HUES48 (cell line): ENCODE measurements around the gene CACNA1H.

ENCODE experiments used
- H3K27ac ChIP-seq: one replicate; pipeline ENCODE4 v1.7.0; 2013; ENCODE audit warnings: low read depth, low read length, inconsistent platforms
- H3K27me3 ChIP-seq: 2 replicates; pipeline ENCODE4 v1.6.1; 2013; ENCODE audit warnings: mild to moderate bottlenecking, low read length; ENCODE audit not compliant: control insufficient read depth, insufficient read depth
- H3K36me3 ChIP-seq: 2 replicates; pipeline ENCODE4 v1.6.1; 2013; ENCODE audit warnings: low read length; ENCODE audit not compliant: control insufficient read depth, insufficient read depth
- H3K4me1 ChIP-seq: 2 replicates; pipeline ENCODE4 v1.6.1; 2013; ENCODE audit warnings: mild to moderate bottlenecking, low read length; ENCODE audit not compliant: control insufficient read depth, insufficient read depth
- H3K4me3 ChIP-seq: 2 replicates; pipeline ENCODE4 v1.5.1; 2013; ENCODE audit warnings: mild to moderate bottlenecking, low read depth, low read length
- H3K9ac ChIP-seq: 2 replicates; pipeline ENCODE4 v1.6.1; 2013; ENCODE audit warnings: mild to moderate bottlenecking, low read depth, low read length, moderate library complexity
- H3K9me3 ChIP-seq: 2 replicates; pipeline ENCODE4 v1.6.1; 2013; ENCODE audit warnings: low read length; ENCODE audit not compliant: control insufficient read depth, insufficient read depth

CACNA1H gene

GRCh38 chr16:1153480-1154160 is 714 bp downstream of the CACNA1H start:
- Histone ChIP-seq H3K27me3 (no peaks in the 10 kb centered on the region), H3K9me3 (no peaks in the 10 kb centered on the region), H3K36me3 (no peaks in the 10 kb centered on the region), H3K27ac (no peak overlapping the region), H3K4me1 (peaks cover 5% of the 10 kb centered on the region; the same call in 1 of the 2 replicates), H3K9ac (no peak overlapping the region; the same call in 1 of the 2 replicates), H3K4me3 (peak overlapping the region; percentile 64; the same call in 1 of the 2 replicates)

- no peak overlapping the region for H3K27ac ChIP-seq
- H3K4me1 ChIP-seq = peaks cover 5% of the 10 kb centered on the region; the same call in 1 of the 2 replicates
- H3K36me3 ChIP-seq = no peaks in the 10 kb centered on the region
- no peaks in the 10 kb centered on the region for H3K9me3 ChIP-seq
- peak overlapping the region; percentile 36; the same call in 1 of the 2 replicates for H3K4me3 ChIP-seq
- H3K27me3 ChIP-seq = no peaks in the 10 kb centered on the region
- no peak overlapping the region for H3K9ac ChIP-seq
Observed at GRCh38 chr16:1154291-1154886, 1.5 kb downstream of the CACNA1H start.

- H3K4me1 ChIP-seq = peaks cover 8% of the 10 kb centered on the region; the same call in 1 of the 2 replicates
- no peaks in the 10 kb centered on the region for H3K27me3 ChIP-seq
- 0 out of 2 replicates have a peak, but pooled peaks cover under 1% of the 10 kb centered on the region for H3K36me3 ChIP-seq
- H3K4me3 ChIP-seq = no peak overlapping the region; the same call in 1 of the 2 replicates
- H3K9me3 ChIP-seq = no peaks in the 10 kb centered on the region
- H3K27ac ChIP-seq = no peak overlapping the region
- H3K9ac ChIP-seq = no peak overlapping the region
Observed at GRCh38 chr16:1154887-1155331, 2.0 kb downstream of the CACNA1H start.

DNA sequence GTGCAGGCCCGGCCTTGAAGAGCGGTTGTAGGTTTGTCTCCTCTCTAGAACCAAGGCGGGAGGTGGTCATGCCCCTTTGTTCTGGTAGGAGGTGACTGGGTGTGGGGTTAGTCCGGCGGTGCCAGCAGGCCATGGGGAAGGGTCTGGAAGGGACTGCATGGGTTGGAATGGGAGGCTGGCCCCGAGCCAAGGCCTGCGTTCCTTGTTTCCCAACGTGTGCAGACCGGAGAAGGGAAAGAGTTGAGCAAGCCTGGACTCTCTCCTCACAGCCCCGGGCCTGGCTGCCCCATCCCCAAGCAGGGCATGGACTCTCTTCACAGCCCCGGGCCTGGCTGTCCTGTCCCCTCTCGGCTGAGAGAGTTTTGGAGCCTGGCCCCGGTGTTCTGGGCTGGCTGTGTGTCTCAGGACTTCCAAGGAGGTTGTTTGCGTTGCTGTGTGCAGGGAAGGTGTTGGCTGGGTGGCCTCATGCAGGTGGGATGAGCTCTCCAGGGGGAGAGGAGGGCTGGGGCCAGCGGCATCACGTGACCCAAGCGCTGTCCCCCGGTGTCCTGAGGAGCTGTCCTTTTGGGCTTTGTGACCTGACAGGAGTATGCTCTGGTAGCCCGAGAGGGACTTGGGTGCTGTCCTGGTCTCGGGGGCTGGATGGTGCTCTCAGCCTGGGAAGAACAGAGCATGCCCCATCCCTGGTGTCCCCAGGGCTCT is 2.6 kb downstream of the CACNA1H start:
- Histone ChIP-seq H3K27me3 (no peaks in the 10 kb centered on the region), H3K9ac (no peak overlapping the region), H3K4me3 (no peak overlapping the region), H3K36me3 (0 out of 2 replicates have a peak, but pooled peaks cover 2% of the 10 kb centered on the region), H3K4me1 (peaks cover 8% of the 10 kb centered on the region; the same call in 1 of the 2 replicates), H3K9me3 (no peaks in the 10 kb centered on the region), H3K27ac (no peak overlapping the region)

DNA sequence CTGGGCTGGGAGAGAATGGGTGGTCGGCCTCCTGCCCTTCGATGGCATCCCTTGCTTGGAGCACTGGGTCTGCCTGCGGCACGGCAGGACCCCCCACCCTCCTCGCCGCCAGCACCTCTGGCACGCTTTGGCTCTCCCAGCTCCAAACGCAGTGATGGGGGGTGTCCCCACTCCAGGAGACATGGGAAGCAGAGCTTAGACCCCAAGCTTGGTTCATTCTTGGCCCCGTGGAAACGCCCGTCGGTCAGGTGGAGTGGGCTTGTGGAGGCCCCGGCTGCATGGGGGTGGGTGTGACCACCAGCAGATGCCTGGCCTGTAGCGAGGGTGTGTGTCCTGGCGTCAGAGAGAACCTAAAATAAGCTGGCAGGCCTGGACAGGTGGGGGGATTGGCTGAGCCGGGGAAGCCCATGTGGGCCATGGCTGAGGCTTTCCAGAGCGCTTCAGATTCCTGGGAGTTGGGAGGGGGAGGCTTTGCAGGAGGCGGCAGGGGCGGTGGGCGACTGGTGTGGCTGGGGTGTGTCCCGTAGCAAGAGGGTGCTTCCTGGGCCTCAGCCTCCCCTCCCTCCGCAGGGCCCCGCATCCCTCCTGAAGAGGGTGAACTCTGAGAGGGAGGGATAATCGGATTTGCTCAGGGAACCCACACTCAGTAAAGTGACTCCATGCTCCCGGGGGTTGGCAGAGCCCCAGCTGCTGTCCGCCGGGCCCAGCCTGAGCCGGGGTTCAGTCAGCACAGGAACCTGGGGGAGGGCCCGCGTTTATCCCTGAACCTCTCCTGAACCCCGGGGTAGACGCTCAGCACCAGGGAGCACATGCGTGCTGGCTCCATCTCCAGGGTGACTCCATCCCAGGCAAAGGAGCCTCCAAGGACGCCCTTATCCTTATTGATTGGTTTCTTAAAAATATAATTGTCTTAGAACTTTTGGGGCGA is 3.4 kb downstream of the CACNA1H start:
- no peaks in the 10 kb centered on the region for H3K9me3 ChIP-seq
- no peak overlapping the region for H3K4me3 ChIP-seq
- H3K9ac ChIP-seq = no peak overlapping the region
- H3K27me3 ChIP-seq = no peaks in the 10 kb centered on the region
- H3K27ac ChIP-seq = no peak overlapping the region
- H3K36me3 ChIP-seq = peaks cover 4% of the 10 kb centered on the region; the same call in 1 of the 2 replicates
- peaks cover 8% of the 10 kb centered on the region; the same call in 1 of the 2 replicates for H3K4me1 ChIP-seq

DNA sequence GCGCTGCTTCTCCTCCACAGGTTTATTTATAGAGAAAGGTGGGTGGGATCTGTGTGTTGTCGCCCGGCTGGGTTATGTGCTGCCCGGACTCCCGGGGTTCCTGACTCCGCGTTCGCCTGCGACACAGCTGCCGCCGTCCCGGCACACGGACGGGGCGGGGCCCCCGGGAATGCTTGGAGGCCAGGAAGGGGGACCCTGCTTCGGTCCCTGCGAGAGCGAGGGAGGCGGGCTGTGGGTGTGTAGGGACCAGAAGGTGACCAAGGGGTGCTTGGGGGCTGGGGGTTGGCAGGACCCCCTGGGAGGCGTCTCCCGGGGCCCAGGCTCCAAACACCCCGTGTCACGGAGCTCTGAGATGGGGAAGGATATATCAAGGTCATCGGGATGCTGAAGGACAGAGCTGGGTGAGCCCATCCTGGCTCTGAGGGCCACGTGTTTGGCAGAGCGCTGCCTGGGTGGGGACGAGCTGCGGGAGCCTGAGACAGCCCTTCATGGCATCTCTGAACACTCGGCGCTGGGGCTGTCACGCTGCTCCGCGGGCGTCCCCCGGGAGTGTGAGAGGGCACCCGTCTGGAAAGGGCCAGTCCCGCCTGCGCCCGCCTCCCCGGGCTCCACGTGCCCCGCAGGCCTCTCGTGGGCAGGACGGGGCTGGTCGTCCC is 4.2 kb downstream of the CACNA1H start:
- Histone ChIP-seq H3K9ac (no peak overlapping the region), H3K4me3 (no peak overlapping the region), H3K4me1 (peaks cover 8% of the 10 kb centered on the region; the same call in 1 of the 2 replicates), H3K27ac (no peak overlapping the region), H3K36me3 (peaks cover 5% of the 10 kb centered on the region; the same call in 1 of the 2 replicates), H3K27me3 (no peaks in the 10 kb centered on the region), H3K9me3 (no peaks in the 10 kb centered on the region)

DNA sequence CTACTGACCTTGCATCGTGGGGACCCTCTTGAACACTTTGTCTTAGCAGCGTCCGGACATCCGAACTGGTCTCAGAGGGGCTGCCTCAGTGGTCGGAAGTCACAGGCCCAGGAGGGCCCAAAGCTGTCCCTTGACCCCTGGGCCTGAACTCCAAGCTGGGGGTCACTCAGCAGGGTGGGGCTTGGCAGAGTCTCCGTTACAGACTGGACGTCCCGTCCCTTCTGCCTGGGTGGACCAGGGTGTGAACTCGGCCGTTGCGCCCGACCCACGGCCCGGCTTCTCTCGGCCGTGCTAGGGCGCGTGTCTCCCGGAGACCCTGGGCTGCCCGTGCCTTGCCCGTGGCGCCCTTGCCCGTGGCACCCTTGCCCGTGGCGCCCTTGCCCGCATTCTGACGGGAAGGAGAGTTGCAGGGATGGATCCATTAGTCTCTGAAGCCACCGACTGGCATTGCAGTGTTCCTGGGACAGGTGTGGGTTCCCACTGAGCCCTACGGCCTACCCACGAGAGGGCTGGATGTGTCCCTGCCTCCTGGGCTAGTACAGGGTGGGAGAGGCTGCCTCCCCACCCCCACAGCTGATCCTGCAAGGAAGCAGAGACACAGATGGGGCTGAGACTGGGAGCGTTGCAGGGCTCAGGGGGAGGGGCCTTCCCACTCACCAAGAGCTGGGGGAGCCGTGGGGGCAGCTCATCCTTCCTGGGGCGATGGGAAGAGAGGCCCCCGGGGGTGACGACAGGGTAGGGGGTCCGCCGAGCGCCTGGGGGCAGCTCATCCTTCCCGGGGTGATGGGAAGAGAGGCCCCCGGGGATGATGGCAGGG is 4.9 kb downstream of the CACNA1H start:
- Histone ChIP-seq H3K27me3 (no peaks in the 10 kb centered on the region), H3K27ac (no peak overlapping the region), H3K36me3 (peaks cover 5% of the 10 kb centered on the region; the same call in 1 of the 2 replicates), H3K9ac (no peak overlapping the region), H3K4me3 (no peak overlapping the region), H3K9me3 (no peaks in the 10 kb centered on the region), H3K4me1 (peaks cover 8% of the 10 kb centered on the region; the same call in 1 of the 2 replicates)

- Histone ChIP-seq H3K27me3 (no peaks in the 10 kb centered on the region), H3K36me3 (peaks cover 5% of the 10 kb centered on the region; the same call in 1 of the 2 replicates), H3K4me3 (no peak overlapping the region), H3K9ac (no peak overlapping the region), H3K27ac (no peak overlapping the region), H3K4me1 (peaks cover 8% of the 10 kb centered on the region; the same call in 1 of the 2 replicates), H3K9me3 (no peaks in the 10 kb centered on the region)
Observed at GRCh38 chr16:1158456-1159324, 5.8 kb downstream of the CACNA1H start.
